Activated CD4-positive, alpha-beta T cell treated with anti-CD3 and anti-CD28 coated beads, Interleukin-10, Interleukin-2, amounts not matched to agents 100 ng/mL and 50 ng/mL, durations not matched to agents 16 hours and 8 hours (primary cell): ENCODE data around the gene HPSE.
"Not testable (repeated sequence)": the region's sequence is repeated elsewhere in the genome, so short reads cannot be mapped to it uniquely, and the experiment has no call there.

Experiments used
- DNase-seq: peaks from one replicate; pipeline ENCODE4 v3.0.0-alpha.2; 2020

Gene HPSE

DNA sequence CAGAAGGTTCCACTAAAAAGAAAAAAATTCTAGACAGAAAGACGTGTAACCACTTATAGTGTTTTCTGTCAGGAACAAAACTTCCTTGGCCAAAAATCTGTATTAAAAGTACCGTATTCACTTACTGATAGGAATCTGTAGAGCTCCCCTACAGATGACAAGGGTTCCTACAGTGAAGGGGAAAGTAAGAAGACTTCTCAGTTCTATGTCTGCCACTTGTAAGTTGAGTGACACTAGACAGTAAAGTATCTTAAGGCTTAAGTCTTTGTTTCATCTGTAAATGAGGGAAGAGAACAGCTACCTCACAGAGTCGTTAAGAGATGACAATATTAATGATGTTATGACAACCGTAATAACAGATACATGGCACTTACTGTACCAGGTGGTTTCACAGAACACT is 53.3 kb downstream of the HPSE start:
- no peak for DNase-seq

DNA sequence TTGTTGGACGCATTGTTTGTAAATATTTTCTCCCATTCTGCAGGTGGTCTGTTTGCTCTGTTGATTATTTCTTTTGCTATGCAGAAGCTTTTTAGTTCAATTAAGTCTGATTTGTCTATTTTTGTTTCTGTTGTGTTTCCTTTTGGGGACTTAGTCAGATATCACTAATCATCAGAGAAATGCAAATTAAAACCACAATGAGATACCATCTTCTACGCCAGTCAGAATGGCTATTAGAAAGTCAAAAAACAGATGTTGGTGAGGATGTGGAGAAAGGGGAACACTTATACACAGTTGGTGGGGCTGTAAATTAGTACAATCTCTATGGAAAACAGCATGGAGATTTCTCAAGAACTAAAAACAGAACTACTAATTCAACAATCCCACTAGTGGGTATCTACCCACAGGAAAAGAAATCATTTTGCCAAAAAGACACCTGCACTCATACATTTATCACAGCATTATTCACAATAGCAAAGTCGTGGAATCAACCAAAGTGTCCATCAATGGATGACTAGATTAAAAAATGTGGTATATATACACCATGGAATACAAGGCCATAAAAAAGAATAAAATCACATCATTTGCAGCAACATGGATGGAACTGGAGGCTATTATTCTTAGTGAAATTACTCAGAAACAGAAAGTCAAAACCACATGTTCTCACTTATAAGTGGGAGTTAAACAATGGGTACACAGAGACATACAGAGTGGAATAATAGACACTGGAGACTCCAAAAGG is 58.2 kb downstream of the HPSE start:
- DNase-seq: peak; percentile 64

DNA sequence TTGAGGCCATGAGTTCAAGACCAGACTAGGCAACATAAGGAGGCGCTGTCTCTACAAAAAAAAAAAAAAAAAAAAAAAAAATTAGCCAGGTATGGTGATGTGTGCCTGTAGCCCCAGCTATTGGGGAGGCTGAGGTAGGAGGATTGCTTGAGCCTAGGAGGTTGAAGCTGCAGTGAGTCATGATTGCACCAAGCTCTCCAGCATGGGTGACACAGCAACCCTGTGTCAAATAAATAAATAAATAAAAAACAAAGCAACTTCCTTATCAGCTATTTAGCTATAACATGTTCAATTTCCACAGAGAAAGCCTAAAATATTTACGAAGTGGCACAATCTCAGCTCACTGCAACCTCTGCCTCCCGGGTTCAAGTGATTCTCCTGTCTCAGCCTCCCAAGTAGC is 60.7 kb downstream of the HPSE start:
- DNase-seq: not testable (repeated sequence)

DNA sequence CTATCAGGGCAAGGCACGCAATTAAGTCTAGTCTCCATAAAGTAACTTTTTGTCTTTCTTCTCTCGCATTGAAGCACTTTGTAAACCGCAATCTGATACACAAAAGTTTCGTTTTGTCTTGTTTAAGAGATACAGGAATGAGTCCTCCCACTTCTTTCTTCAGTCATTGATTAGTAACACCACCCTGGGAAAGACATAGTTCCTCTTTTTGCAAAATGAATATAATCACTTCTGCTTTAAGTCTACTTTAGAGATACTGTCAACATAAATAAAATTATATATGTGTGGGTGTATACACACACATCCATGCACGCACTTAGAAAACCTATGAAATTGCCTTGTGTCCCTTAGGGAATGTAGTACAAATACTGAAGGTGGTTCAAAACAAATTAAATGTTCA is 61.7 kb downstream of the HPSE start:
- DNase-seq: peak; percentile 77

- no peak for DNase-seq
These were observed 65.4 kb downstream of the HPSE start for GRCh38 chr4:83269256-83269655.

DNA sequence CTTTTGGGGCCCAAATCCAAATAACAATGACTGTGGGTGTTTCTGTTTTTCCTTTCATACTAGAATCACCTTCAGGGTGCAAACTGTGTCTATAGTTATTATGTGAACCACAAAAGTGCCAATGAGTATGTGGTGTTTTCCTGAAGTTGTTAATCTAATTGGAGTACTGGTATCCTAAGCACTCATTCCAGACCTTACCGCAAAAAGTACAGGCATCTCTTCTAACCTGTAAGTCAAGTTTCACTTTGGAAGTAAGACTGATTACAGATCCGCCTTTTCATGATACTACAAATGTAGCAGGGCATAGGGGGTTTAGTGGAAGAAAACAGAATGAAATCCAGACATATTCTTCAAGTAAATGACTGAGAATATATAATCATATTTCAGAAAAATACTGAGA is 66.2 kb downstream of the HPSE start:
- DNase-seq: peak; percentile 19

DNA sequence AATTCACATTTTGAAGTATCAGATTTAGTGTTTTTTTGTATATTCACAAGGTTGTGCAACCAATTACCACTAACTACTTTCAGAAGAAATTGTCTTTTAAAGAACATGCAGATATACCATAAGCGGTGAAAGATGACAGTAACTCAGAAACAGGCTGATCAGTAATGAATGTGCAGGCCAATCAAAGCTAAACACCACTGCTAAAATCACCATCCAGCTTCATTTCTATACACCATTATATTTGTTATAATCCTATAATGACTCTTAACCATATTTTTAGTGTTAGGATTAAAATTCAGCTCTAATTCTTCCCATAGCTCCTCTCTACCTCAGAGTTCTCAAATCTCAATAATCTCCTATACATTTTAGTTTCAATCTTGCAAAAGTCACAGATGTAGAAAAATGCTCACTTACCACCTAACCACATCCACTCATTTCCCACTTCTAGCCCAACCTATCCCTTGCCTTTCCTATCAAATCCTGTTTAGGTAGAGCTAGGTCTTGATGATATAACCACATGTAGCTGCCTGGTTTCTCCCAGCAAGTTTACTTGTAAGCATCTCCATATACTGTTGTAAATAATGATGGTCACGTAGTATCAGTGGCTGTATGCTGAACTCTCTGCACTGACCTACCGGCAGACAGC is 66.7 kb downstream of the HPSE start:
- DNase-seq: peak; percentile 70

DNA sequence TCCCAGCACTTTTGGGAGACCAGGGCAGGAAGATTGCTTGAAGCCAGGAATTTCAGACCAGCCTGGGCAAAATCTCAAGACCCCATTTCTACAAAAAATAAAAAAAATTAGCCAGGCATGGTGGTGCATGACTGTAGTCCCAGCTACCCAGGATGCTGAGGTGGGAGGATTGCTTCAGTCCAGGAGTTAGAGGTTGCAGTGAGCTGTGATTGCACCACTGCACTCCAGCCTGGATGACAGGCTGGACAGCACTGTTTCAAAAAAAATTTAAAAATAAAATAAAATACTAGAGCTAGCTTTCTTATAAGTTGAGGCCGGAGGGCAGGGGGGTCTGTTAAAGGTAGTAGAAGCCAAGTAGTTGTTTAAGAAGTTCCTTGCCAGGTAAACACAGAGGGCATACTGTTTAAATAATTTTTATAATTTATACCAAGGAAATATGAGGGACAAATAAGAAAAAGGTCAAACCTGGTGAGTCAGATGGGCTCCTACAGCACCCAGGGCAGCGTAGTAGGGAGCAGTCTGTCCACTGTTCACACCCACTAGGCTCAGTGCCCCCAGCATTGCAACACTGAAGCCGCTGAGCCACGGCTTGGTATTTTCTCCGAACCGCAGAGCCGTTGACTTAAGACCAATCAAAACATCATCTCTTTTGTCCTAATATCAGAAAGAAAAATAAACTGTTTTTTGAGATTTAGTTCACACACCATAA is 67.4 kb downstream of the HPSE start:
- DNase-seq: peak; percentile 49

- DNase-seq: peak; percentile 82
These were observed 68.0 kb downstream of the HPSE start for GRCh38 chr4:83266689-83267088.

- DNase-seq: no peak
These were observed 71.5 kb downstream of the HPSE start for GRCh38 chr4:83263106-83263505.

DNA sequence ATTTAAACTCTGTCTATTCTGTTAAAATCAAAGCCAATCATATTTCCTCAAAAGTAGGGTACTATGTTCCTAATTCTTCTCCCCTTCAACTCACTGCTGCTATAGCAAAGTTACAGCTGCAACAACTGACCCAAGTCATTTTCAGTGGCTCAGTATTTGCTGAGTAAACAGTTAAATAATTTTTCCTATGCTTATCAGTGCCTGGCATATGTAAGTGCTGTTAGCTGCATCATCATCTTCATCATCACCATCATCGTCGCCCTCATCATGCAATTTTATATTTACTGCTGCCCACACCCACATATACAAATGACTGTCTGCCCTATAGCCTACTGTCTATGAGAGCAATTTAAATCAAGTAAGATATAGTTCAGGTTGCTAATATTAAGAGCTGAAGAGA is 72.0 kb downstream of the HPSE start:
- DNase-seq: no peak

DNA sequence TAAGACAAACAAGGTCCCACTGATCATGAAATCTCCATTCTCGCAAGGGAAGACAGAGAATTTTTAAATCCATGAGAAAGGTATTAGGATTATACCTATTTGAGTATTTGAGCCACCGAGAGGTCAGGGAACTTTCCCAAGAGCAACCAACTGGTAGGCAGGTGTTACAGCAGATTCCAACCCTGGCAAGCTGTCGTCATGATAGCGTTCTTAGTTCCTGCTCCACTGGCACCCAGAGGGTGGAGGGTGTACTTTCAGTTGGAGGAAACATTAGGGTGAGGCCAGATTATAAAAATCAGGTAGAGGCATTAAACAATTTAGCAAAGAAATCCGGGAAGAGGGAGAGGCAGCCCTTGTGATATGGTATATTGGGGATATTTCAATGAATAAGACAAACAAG is 73.3 kb downstream of the HPSE start:
- no peak for DNase-seq

DNA sequence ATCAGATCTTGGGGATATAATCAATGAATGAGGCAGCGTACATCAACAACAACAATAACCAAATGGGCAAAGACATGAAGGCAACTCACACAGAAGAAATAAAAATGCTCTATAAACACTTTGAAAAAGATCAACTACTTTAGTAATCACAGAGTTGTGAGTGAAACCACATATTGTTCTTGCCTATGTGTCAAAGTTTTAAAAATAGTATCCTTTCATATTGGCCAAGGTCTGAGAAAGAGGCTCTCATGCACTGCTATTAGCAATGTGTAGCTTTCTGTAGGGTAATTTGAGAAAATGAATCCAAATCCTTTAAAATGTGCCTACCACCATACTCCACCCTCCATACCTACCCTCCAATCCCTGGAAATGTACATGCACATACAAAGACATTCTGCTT is 75.1 kb downstream of the HPSE start:
- DNase-seq: no peak

GRCh38 chr4:83258461-83258860 is 76.2 kb downstream of the HPSE start:
- DNase-seq: no peak

DNA sequence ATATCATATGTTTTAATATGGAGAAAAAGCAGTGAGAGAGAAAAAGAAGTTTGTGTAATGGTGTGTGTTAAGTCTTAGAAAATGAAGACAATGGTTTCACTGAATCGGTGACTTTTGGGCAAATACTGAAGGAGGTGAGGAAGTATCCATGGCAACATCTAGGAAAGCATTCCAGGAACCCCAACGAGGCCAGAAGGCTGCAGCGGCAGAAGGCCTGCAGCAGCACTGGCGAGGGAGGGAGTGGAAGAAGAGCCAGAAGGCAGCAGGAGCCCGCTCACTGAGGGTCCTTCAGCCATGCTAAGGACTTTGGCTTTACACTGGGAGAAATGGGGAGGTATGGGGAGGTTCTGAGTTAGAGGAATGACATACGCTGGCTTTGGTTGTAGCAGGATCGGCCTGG is 76.8 kb downstream of the HPSE start:
- no peak for DNase-seq

- no peak for DNase-seq
These were observed 79.1 kb downstream of the HPSE start for GRCh38 chr4:83255584-83255983.

GRCh38 chr4:83252782-83253405 is 81.8 kb downstream of the HPSE start:
- DNase-seq: peak; percentile 74

- no peak for DNase-seq
These were observed 83.2 kb downstream of the HPSE start for GRCh38 chr4:83251447-83251830.

DNA sequence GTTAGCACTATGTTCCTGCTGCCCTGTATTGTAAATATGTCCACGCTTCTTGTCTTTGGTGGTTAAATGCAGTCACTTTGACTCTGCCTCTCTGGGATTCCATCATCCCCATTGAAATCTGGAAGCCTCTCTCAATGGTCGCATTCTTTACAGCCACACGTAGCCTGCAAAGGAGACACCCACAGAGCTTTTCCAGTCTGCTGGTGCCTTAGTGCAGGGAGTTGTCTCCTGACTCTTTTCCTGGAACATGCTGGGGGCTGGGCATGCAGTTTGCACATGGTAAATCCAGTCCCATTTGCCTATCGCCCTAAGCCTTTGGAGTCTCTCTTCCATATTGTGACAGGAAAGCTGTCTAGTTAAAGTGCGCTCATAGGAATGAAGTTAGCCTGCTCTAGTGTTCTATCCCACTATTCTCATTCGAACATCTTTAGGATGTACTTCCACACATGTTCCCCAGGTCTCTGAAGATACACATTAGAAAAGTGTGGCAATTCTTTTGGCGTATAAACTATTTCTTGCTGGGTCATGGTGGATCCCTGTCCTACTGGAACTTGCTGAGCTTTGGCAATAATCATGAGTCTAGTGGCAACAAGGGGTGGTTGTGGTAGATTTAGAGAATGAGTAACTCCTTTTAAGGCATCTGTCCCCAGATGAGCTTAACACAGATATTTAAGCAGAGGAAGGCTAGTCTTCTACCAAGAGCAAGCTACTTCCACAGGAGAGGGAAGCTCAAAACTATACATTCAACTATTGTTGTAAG is 83.8 kb downstream of the HPSE start:
- DNase-seq: no peak

GRCh38 chr4:83248486-83248885 is 86.2 kb downstream of the HPSE start:
- DNase-seq: no peak

- DNase-seq: no peak
These were observed 87.0 kb downstream of the HPSE start for GRCh38 chr4:83247415-83248357.
